Activated CD4-positive, alpha-beta T cell treated with anti-CD3 and anti-CD28 coated beads for 48 hours (primary cell): ENCODE data around the gene CTNNA3.

Source experiments
- DNase-seq: peaks from one replicate; pipeline ENCODE4 v3.0.0-alpha.2; 2020

CTNNA3 gene

DNA sequence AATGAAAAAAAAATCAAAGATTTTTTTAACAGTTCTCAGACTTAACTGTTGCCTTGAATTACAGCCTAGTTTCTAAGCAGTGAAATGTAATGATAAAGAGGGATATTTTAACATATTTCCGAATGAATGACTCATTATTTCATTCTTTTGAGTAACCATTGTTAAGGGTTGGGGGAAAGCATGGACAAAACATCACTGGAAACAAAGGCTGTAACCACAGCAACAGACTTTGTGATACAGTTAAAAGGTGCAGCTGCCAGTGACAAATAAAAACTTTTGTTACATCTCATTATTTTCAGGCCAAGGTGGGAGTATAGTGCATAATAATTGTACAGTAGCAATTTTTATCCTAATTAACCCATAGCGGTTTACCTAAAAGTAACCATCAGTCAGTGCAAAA, 597.5 kb downstream of the CTNNA3 start:
- no peak for DNase-seq

DNA sequence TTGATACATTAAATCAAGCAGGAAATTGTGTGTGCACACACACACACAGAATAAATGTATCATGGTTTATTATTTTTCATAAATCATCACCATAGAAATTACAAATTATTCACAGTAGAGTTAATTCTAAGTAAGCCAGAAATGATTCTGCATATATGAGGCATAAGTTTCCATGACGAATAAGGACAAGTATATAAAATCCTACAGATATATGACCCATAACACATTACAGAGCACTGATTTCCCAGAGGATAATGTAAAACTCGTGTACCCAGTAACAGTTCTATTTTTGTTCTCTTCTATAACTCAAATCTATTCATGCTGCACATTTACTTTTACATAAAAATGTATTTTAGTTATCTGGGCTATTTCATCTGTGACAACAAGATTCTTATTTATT, 600.5 kb downstream of the CTNNA3 start:
- DNase-seq: no peak

DNA sequence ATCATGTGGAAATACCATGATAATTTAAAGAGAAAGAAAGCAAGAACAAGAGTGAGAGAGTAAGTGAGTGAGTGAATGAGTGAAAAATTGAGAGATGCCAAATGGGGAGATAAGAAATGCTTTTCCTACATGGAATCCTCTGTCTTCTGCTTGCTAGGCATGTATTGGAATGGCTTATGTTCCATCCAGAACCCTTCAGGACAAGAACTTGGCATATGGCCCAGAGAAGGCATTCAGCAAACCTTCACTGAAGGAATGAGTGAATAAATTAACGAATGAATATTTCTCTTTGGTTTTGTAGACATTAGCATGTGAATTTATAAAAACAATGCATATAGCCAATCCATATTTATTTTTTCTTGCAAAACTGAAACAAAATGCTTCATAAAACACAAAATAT, 608.0 kb downstream of the CTNNA3 start:
- no peak for DNase-seq

DNA sequence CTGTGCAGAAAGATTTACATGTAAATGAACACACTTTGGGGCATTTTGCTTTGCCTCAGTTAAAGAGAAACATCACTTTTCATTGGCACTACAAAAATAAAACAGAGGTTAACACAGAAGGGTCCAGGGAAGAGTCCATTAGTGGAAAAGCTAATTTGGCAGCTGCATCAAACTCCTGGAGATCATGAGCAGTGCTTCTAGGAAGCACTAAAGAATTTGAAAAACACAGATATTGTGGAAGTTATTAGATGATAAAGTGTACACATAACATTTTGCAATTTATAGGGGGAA, 608.9 kb downstream of the CTNNA3 start:
- no peak for DNase-seq

DNA sequence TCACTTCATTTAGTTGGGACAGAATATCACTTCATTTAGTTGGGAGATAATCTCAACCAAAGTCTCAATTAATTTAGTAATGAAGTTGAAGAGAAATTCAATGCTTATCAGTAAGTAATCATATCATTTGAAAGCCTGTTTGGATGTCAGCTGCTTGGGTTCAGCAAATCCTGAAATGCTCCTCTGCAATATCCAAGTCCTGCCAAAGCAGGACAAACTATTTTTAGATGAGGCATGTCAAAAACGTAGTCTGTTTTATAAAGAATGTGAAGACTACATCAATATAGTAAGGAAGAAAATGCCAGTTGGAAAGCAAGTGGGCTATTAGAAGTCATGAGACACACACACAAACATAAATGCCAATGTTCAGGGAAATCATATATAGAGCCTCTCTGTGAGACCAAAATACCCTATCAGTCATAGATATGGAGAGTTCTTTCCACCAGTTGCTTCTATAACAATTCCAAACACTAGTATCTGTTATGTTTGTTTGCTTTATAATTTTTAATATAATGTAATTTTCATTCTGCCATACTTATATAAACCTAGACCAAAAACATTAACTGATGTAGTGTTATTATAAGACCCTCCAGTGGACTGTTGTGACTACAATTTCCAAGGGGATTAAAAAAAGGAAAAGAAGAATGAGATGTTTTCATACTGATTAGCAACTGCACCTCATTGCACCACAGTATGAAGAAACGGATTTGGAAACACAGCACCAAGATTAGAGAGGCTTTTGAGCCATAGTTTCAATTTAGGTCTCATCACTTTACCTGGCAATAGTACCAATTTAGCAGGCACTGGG, 609.5 kb downstream of the CTNNA3 start:
- DNase-seq: no peak

DNA sequence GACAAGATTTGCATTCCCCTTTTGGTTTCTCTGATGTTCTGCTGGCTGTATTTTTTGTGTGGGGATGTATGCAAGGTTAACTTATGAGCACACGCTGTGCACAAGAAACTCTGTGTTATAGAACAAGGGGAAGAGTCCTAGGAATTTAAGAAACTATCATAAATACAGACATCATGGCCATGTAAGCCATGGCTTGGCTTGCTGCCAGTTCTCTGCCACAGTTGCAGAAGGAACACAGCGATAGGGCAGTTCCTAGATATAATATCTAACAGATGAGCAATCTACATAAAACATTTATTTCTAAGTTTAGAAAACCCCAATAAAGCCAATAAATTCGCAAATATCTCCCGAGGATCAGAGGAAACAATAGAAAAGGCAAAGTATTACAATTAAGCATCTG, 616.9 kb downstream of the CTNNA3 start:
- DNase-seq: no peak

DNA sequence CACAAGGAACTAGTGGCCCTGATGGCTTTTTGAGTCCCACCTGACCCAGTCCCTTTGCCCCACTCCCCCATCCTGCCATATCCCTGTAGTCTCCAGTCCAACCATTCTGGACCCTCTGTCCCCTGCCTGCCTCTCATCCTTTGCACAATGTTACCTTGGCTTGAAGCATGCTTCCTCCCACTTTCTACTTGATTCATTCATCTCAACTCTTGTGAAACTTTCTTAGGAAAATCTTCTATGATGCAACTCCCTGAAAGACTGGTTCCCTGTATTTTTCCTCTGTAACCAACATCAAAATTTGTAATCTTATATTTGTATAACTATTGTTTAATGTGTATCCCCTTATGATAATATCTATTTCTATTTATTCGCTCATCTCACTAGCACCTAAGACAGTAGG, 618.6 kb downstream of the CTNNA3 start:
- DNase-seq: no peak

DNA sequence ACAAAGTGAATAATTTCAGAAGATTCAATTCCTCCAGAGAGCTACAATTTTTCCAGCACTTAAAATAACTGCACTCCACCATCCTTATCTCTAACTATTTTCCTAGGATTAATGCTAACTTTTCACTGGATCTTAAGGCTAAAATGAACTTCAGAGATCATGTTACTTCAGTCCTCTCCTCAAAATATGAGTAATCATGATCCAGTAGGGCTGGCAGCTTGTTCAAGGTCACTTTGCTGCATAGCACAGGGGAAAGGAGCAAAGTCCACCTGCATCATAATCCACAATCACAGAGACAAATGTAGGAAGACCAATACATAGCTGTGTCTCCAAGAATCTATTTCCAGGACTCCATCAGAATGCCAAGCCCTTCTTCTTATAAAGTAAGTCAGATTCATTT, 619.9 kb downstream of the CTNNA3 start:
- DNase-seq: no peak

DNA sequence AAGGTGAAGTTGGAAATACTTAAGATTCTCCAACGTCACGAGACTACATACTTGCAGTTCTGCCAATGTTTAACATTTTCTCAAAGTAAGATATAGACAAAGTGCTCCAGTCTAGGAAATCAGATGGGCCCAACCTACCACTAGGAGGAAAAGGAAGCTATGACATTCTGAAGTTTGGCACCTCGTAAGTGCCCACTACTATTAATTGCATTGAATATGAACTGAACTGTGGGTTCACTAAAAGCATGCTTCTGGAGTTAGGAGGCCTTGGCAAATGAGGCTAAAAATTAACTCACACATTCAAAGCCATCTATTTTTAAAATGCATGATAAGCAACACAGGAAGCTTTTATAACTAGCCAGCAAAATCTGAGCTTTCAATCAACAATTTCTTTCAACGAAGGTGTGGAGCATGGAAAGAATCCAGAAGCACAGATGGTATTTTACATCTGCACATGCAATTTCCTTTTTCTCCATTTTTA, 620.5 kb downstream of the CTNNA3 start:
- DNase-seq: no peak

DNA sequence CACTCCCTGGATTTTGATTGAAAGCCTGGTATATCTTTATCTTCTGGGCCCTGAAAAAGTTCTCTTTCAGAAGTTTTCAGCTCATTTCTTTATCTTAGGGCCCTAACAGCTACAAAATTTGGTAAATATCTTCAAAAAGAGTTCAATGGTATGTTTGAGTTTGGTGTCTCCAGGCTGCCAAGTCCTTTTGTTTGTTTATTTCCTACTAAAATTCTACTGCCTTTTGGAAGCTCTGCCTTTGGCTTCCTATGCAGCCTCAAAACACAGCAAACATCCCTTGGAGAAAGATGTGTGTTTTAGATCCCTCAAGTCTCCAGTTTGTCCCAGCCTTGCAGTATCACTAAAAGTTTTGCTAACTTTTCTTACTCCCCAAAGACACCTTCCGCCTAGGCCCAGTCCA, 623.3 kb downstream of the CTNNA3 start:
- DNase-seq: no peak

DNA sequence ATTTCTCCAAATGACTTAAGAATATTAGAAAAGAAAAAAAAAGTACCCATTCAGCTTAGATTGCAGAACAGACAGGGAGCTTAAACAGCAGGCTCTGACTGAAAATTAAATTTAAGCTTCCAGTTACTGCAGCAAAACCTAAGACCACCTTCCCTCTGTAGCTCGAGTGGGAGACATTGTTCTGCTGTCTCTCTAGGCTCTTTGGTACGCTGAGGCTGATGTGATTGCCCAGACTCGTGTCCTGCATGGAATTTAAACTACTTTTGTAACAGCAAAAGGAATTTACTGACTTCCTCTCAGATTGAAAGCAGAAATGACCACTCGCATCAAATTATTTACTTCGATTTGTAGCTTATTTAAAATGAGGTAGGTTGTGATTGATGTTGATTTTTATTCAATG, 645.6 kb downstream of the CTNNA3 start:
- DNase-seq: no peak

DNA sequence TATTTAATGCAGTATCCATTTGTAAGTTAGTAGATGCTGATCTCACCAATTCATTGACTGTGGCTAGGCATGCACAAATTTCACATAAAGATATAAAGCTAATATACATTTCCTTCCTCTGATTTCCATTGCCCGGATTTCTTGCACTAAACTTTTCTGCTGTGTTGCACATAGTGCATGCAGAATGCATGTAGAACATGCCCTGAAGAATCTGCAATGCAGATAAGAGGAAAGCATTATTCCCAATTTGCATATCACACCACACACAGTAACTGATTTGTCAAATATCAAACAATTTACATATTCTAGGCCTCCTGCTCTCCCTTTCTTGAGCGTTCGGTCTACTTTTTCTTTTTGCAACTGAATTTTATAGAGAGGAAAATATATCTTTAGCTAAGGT, 646.0 kb downstream of the CTNNA3 start:
- no peak for DNase-seq

DNA sequence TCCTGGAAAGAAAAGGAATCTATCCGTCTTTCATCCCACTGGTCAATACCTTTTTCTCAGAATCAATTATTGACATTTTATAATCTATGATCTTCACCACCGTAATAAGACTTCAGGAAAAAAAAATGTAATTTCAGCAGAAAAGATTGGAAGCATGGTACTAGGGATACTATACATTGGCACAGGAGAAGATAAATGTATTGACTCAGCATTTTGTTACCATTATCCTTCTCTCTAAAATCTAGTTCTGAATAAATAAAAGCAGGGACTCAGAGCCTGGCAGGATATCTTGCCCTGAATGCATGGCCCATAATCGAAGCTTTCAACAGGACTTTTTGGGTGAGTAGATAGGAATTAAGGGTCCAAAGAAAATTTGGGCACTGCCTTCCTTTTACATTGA, 649.5 kb downstream of the CTNNA3 start:
- no peak for DNase-seq

DNA sequence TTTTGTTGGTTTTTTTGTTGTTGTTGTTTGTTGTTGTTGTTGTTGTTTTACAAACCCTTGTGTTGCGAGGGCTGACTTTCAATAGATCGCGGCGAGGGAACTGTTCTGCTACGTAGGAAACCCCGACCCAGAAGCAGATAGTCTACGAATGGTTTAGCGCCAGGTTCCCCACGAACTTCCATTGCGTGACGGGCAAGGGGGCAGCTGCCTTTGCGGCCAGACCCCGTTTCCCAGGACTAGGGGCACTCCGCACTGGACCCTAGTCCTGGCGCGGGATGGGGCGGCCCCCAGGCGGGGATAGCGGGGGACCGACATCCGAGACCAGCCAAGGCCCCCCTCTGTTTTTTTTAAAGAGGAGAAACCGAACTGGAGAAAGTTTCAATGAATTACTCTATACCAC, 650.6 kb downstream of the CTNNA3 start:
- no peak for DNase-seq

DNA sequence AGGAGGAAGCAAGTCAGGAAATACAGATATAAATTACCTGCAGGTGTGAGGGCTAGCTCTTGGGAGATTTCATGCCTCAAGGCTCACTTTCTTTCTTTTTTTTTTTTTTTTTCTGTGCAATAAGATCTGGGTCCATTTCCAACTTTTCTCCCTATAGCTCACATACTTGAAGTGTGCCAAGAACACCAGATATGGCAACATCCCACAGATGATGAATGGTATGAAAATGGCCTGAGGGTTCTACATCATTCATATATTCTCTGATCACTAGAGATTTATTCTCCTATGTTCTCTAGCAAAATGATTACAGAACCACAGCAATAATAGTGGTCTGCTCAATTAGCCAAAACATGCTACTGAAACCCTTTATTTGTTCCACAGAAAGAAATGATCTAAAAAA, 653.0 kb downstream of the CTNNA3 start:
- no peak for DNase-seq

DNA sequence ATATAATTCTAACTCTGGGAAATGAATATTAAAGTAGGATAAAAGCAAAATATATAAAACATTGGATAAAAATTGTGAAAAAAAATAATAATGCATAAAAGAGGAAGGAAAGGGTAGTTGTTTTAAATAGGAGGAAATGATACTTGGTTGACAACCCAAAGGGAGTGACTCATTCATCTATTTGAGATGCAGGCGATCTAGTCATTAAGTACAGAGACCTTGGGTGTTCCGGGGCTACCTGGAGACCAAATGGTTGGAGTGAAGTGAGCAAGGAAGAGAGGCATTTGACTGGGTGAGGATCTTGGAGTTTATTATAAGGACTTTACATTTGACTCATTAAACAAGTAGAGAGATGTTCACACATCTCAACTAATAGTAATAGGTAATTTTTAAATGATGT, 659.2 kb downstream of the CTNNA3 start:
- no peak for DNase-seq

DNA sequence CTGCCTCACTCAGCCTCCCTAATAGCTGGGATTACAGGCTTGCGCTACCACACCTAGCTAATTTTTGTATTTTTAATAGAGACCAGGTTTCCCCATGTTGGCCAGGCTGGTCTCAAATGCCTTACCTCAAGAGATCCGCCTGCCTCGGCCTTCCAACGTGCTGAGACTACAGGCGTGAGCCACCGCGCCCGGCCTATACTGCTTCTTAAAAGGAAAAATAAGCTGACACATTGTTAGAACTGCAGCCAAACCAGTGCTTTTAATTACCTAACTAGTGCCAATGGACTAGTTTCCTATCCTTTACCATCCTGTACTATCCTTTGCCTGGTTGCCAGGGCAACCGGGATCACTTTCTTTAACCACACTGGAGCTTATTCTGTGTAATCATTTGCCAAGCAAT, 662.1 kb downstream of the CTNNA3 start:
- DNase-seq: no peak

DNA sequence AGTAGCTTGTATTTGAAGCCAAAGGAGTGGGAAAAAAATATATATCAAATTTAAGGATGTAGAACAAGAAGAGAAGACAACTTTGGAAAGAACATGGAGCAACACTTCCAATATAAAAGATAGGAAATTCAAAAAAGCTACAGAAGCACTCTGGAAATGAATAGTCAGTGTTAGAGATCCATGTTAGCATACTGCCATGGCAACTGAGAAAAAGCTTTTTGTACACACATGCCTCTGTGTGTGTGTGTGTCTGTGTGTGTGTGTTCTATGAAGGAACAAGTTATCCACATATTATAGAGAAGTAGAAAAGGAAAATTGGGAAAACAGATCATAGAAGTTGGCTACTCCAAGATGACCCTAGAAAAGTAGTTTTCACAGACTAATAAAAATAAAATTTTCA, 673.9 kb downstream of the CTNNA3 start:
- DNase-seq: no peak

DNA sequence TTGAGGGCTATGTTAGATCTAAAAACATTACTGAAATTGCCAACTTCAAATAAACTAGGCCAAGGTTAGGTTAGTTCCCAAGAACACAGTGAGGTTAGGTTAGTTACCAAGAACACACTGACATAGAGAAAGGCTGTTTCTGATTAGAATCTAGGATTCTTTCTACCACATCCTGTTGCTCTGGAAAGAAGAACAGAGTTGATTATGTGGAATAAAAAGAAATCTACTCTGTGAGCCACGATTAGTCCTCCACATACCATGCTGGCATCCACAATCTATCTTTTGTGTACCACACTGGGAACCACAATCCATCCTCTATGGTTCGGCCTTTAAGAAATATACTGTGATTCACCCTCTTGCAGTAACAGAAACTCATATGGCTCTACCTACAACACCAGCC, 678.8 kb downstream of the CTNNA3 start:
- no peak for DNase-seq

DNA sequence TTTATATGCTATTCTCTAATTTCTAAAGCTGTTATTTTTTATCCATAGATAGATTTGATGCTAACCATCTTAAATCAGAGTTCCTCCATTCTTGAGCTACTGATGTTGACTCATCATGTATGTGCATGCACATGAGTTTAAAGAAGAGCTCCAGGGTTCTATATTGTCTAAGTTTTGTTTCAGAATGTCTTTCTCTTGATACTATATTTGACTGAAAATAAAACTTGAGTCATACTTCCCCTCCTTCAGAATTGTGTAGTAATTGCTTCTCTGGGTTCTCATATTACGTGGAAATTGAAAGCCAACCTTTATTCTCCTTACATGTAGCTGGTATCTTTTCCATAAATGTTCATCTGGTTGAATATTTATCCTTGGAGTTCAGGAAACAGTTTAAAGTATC, 680.8 kb downstream of the CTNNA3 start:
- DNase-seq: no peak

DNA sequence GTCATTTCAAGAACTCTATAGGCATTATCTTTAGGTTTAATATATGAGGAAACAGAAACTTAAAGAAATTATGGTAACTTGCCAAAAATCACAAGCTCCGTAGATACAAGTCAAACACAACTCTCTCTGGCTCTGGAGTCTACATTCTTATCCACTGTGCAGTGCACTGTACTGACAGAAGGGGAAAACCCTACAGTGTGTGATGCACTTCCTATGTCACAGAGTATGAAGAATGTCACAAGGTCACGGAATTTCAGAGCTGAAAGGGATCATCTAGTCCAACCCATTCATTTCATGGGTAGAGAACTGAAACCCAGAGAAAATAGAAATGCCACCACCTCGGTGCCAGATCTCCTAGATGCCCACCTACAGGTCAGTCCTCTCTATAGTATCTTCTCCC, 684.0 kb downstream of the CTNNA3 start:
- DNase-seq: no peak

DNA sequence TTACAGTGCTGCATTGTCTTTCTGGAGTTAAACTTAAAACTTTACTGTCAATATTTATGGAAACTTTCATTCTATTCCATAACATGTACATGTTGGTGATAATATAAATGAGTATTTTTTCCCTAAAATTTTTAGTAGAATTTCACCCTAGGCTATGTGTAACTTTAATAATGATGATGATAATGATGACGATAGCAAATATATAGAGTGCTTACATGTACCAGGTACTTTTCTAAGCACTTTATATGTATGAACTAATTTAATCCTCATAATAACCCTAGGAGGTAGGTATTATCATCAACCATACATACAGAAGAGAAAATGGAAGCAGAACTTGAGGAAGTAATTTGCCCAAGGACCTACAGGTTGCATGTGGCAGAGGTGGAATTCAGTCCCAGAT, 684.5 kb downstream of the CTNNA3 start:
- DNase-seq: no peak

DNA sequence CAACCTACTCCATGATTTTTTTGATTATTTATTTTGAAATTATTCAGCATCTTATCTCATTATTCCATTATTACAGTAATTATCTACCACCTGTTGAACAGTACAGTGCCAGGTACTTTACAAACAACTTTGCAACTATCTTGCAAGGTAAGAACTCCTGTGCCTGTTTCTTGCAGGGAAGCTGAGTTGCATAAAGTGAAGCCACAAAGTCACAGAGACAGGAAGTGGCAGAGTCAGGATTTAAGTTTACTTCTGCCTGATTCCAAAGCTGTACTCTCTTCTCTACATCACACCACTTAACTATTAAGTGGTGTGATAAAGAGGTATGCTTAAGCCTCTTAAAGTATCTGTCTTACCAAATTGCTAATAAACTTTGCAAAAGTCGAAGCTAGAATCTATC, 690.0 kb downstream of the CTNNA3 start:
- no peak for DNase-seq

DNA sequence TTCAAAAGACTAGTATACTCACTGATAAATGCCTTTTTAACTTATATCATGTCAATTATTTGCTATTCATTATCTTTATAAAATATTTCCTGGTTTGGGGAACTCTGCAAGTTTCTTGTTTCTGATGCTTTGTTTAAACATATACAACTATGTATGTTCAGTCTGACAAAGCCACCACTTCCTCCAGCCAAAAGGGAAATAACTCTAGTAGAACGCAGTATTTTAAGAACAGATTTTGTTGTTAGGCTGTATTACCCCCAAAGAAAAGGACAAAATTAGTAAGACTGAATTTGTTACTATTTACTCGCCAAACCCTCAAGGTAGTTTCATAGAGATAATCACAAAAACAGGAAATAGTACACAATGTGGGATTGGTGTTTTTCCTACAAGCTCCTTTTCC, 691.3 kb downstream of the CTNNA3 start:
- DNase-seq: no peak

DNA sequence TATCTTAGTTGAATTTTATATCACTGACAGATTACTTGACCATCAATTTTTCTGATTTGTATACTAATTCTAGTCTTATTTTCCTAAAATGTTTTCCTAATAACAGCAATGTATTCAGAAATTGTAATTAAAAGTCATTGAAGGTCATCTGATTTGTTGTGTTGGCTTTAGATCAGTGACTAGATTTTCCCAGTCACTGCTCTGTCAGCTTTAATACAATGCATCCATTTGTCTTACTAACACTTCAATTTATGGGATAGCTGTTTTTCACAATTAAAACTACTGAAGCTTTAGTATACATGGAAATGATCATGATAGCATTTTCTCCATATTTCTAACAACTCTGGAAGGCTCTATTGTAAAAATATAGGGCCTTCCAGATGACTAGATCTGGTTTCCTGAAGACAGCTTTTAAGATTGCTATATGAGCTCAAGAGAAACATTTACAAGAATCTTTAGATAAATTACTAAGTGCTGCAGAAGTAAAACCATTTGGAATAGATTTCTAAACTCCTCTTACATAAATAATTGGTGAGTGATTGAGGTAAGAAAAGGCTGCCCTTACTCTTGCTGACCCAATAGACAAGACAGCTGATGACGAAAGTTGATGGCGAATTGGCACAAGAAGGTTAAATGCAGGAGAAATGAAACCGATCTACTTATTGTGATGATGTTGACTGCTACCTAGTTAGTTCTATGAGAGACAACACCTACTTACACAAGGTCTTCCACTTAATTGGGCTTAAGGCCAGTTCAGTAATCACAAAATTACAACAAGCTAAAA, 696.0 kb downstream of the CTNNA3 start:
- no peak for DNase-seq
